Measurements from ENCODE around the gene ADO.

DNA sequence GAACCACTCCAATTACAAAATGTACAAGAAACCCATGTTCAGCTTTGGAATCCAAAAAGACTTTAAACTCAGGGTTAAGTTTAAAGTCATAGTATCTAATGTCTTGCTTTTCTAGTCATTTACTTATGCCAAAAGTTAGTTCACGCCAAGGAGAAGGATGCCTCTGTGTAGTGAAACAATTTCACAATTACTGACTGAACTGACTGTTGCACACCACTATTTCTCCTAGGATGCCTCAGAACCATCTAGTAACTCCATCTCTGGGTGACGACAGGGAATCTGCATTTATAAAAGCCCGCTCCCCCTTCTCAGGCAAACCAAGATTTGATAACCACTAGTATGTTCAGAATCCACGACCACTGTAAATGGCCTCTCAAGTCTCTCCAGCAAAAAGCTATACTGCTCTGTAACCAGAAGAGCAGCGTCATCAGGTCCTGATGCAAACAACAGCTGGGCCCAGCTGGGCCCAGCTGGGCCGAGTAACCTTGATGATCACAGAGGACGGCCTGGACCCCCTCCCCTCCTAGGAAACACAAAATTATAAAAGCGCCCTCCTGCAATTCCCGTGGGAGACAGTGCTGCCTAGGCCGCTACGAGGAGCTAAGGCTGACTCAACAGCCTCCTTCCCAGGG, 680 bp upstream of the ADO start:
- TF ChIP-seq POLR2A (IDR thresholded peaks at IDR 0.05; ENCODE audit: low read depth, low read length) (no peak), CTCF (IDR thresholded peaks at IDR 0.05; ENCODE audit: extremely low read depth in 1 of 2, insufficient read depth in 1 of 2, low read depth in 1 of 2, low read length in 2 of 2) (no peak), POLR2AphosphoS5 (IDR thresholded peaks at IDR 0.05; ENCODE audit: insufficient read depth, low read depth, low read length) (no peak), JUN (IDR thresholded peaks at IDR 0.05; ENCODE audit: borderline replicate concordance, insufficient read depth, insufficient read length, low read depth) (no peak), FOS (IDR thresholded peaks at IDR 0.05; ENCODE audit: borderline replicate concordance, insufficient read depth, low read length) (no peak), EZH2 (IDR thresholded peaks at IDR 0.05; ENCODE audit: borderline replicate concordance, low read depth, low read length, severe bottlenecking) (no peak)
